ENCODE results near the gene SLC1A7. TPM values are rescaled to one million over a fixed set of nuclear protein-coding genes. Genes with fewer than 3 reads are reported as not detected.
A peak's percentile ranks its signal among the peaks of the same experiment; 100 is the strongest.

The SLC1A7 gene
- total RNA-seq, 2 donors from 2014 or later, result not detected

DNA sequence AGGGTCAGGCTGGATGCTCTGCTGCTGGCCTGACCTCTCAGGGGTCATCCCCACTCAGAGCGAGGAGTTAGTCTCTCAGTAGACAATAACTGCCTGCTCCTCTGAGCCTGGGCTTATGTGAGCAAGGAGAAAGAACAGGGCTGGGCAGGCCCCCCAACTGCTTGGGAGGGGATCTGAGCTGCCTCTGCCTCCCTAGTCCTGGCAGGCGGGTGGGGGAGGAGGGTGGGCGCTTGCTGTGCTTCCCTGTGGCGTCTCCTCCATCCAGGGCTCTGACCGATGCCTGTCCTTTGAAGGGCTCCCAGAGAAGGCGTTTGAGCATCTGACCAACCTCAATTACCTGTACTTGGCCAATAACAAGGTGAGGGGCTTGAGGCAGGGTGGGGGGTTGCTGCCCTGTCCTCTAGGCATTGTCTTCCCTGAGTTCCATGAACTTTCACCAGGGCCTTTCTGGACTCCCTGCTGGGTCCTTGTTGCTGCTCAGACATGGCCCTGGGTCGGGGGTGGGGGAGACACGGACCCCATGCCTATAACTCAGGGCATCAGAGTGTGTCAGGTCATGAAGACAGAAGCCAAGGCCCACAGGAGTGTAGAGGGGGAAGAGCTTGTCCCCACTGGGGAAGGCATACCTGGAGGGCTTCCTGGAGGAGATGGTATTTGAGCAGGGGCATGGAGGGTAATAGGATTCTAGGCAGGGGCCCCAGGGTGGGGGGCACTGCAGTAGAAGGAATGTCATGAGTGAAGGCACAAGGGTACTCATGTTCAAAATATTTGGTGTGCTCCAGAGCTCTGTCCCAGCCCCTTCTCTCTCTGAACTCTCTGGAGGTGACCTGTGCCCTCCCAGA, 67.9 kb downstream of the SLC1A7 start:
- Mint-ChIP-seq H3K4me3 (no peak overlapping the region), H3K36me3 (ENCODE audit: low read depth) (no peaks in the 10 kb centered on the region), H3K4me1 (peaks cover 2% of the 10 kb centered on the region), H3K27ac (no peak overlapping the region), H3K27me3 (peaks cover 6% of the 10 kb centered on the region)
- DNase-seq, result peak in 1 of 3 donors; percentile 4
- no peaks in the 10 kb centered on the region for H3K9me3 ChIP-seq (ENCODE audit: control insufficient read depth, low read length, poor library complexity, severe bottlenecking)
- ATAC-seq, result no peak

DNA sequence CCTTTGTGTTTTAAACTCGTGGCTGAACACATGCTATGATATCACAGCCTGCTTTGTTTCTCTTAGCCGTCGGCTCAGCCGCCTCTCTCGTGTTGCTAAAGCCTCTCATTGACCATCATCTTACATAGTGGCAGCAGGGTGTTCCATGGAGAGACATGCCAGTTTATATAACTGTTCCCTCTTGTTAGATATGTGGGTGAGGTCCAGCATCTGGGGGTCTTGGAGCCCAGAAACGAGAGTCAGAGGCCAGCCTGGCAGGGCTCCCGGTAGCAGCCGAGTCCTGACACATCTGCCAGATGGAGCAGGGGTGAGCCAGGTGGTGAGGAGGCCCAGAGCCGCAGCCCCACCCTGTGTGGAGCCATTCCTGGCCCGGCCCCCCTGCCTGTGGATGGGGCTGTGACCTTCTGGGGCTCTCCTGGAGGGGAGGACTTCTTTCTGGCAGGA, 68.5 kb downstream of the SLC1A7 start:
- H3K27ac Mint-ChIP-seq, result no peak overlapping the region
- no peaks in the 10 kb centered on the region for H3K9me3 ChIP-seq (ENCODE audit: control insufficient read depth, low read length, poor library complexity, severe bottlenecking)

DNA sequence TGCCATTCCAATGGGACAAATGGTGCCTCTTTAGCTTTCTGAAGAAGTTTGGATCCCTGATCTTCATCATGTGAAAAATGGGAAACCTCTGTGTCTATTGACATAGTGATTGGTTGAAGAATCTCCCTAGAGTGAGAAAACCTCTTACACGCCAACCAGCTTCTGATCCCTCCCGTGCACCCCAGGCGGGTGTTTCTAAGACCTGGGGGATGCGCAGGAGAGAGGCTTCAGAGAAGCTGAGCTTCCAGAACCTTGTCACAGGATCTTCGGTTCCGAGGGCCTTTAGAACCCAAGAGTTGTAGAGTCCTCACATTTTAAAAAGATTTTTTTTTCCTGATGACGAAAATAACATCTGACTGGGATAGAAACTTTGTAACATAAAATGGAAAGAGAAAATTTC, 69.2 kb downstream of the SLC1A7 start:
- peaks cover 2% of the 10 kb centered on the region for H3K4me1 Mint-ChIP-seq
- H3K36me3 Mint-ChIP-seq (ENCODE audit: low read depth), result no peaks in the 10 kb centered on the region
- no peak overlapping the region for H3K4me3 Mint-ChIP-seq
- peaks cover 11% of the 10 kb centered on the region for H3K27me3 Mint-ChIP-seq
- no peak overlapping the region for H3K27ac Mint-ChIP-seq
- ATAC-seq (no peak), DNase-seq (no peak)
- no peaks in the 10 kb centered on the region for H3K9me3 ChIP-seq (ENCODE audit: control insufficient read depth, low read length, poor library complexity, severe bottlenecking)

More for the DNA sequence above, 68.5 kb downstream of the SLC1A7 start:
- Mint-ChIP-seq H3K27me3 (peaks cover 9% of the 10 kb centered on the region), H3K36me3 (ENCODE audit: low read depth) (no peaks in the 10 kb centered on the region), H3K4me1 (peaks cover 2% of the 10 kb centered on the region), H3K4me3 (no peak overlapping the region)
- no peak for ATAC-seq
- peak in 1 of 3 donors; percentile 6 for DNase-seq

DNA sequence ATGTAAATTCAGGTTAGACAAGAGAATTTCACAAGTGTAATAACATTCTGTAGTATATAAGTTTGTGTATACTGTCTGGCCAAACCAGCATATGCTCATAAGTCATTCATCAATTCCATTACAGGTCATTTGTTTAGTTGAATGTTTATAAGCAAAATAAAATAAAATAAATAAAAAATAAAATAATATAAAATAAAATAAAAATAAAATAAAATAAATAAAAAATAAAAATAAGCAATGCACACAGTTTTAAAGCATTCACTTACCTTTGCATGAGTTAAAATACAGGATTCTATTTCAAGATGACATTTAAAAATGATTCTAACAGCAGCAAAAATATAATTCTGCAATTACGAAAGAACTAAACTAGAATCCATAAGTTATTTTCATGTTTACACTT, 70.5 kb downstream of the SLC1A7 start:
- Mint-ChIP-seq H3K36me3 (ENCODE audit: low read depth) (no peaks in the 10 kb centered on the region), H3K4me1 (peaks cover 2% of the 10 kb centered on the region), H3K27me3 (peaks cover 11% of the 10 kb centered on the region), H3K4me3 (no peak overlapping the region), H3K27ac (no peak overlapping the region)
- H3K9me3 ChIP-seq (ENCODE audit: control insufficient read depth, low read length, poor library complexity, severe bottlenecking), result no peaks in the 10 kb centered on the region
- DNase-seq (no peak), ATAC-seq (no peak)

DNA sequence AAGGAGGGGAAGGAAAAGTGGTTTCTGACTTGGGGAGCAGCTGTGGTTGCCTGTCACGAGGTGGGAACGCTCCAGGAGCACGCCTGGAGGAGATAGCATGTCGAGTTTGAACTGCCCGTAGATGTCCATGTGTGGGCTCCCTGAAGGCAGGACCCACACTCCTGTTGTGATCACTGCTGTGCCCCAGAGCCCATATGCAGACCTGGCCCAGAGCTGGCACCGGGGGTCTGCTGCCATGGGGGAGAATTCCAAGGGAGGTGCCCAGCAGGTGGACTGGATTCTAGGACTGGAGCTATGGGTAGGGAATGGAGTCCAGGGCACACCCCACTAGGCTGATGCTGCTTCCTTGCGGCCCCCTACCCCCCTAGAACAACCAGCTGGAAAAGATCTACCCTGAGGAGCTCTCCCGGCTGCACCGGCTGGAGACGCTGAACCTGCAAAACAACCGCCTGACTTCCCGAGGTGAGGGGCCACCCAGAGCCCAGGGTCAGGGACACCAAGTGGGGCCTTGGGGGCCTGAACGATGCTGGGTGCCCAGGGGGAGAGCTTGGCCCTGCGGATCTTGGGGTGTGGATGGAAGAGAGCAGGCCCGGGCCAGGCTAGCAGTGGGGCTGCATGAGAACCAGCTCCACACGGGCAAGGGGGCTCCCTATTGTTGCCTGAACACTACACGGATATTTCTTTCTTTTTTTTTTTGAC, 71.1 kb downstream of the SLC1A7 start:
- Mint-ChIP-seq H3K4me3 (no peak overlapping the region), H3K36me3 (ENCODE audit: low read depth) (no peaks in the 10 kb centered on the region), H3K27me3 (peaks cover 14% of the 10 kb centered on the region), H3K27ac (no peak overlapping the region), H3K4me1 (peaks cover 2% of the 10 kb centered on the region)
- peak in 1 of 3 donors; percentile 5 for DNase-seq
- ATAC-seq, result no peak
- H3K9me3 ChIP-seq (ENCODE audit: control insufficient read depth, low read length, poor library complexity, severe bottlenecking), result no peaks in the 10 kb centered on the region

DNA sequence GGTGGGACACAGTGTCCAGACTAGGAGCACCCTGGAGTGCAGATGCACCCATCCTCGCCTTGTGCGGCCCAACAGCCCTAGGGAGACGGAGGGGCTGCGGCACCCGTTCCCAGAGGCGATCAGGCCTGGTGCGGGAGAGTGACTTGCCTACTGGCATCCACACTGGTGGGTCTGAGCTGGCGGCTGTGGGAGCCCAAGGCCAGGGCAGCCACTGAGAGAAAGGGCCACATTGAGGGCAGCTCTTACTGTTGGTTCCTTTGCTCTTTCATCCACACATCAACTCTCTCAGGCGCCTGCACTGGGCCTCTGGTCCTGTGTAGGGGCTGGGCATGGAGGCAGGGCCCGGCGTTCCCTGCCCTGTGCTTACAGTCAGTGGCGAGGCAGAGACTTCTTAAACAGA, 71.8 kb downstream of the SLC1A7 start:
- H3K4me1 Mint-ChIP-seq, result peaks cover 3% of the 10 kb centered on the region
- H3K27me3 Mint-ChIP-seq, result peaks cover 17% of the 10 kb centered on the region
- H3K9me3 ChIP-seq (ENCODE audit: control insufficient read depth, low read length, poor library complexity, severe bottlenecking), result no peaks in the 10 kb centered on the region
- no peak overlapping the region for H3K4me3 Mint-ChIP-seq
- no peak overlapping the region for H3K27ac Mint-ChIP-seq
- peak in 1 of 3 donors; percentile 4 for DNase-seq
- H3K36me3 Mint-ChIP-seq (ENCODE audit: low read depth), result peaks cover under 1% of the 10 kb centered on the region
- ATAC-seq, result no peak

DNA sequence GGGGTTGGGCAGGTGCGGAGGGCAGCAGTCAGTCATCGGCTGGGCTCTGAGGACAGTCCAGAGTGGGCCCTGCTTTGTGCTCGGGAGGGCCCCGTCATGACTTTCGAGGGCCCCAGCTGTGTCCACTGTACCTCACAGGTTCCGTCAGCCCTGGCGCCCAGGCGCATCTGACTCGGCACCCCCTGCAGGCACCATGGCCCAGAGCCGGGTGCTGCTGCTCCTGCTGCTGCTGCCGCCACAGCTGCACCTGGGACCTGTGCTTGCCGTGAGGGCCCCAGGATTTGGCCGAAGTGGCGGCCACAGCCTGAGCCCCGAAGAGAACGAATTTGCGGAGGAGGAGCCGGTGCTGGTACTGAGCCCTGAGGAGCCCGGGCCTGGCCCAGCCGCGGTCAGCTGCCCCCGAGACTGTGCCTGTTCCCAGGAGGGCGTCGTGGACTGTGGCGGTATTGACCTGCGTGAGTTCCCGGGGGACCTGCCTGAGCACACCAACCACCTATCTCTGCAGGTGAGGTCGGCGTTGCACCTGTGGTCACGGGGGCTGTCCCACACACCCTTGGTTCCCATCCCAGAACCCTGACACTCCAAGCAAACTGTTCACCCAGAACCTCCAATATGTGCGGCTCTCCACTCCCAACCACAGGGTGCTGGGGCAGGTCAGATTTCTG, 72.6 kb downstream of the SLC1A7 start:
- Mint-ChIP-seq H3K36me3 (ENCODE audit: low read depth) (peaks cover 3% of the 10 kb centered on the region), H3K4me3 (no peak overlapping the region), H3K4me1 (peaks cover 6% of the 10 kb centered on the region), H3K27me3 (peaks cover 20% of the 10 kb centered on the region), H3K27ac (no peak overlapping the region)
- peak in 1 of 3 donors; percentile 5 for DNase-seq
- no peak for ATAC-seq
- H3K9me3 ChIP-seq (ENCODE audit: control insufficient read depth, low read length, poor library complexity, severe bottlenecking), result no peaks in the 10 kb centered on the region

DNA sequence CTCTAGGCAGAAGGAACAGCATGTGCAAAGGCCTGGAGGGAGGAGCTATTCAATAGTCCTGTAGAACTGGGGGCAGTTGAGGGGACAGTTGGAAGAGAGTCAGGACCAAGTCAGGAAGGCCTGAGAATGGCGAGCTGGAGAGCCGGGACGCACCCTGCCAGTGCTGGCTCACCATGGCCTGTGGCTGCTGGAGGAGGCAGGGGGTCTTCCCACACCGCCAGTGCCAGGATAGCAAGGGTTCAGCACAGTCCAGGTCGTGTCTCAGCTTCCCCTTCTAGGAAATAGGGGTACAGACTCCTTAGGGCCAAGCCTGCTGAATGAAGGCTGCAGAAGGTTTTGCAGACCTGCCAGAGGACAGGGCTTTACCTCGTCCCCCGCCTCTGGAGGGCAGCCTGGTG, 73.2 kb downstream of the SLC1A7 start:
- peaks cover 25% of the 10 kb centered on the region for H3K27me3 Mint-ChIP-seq
- H3K9me3 ChIP-seq (ENCODE audit: control insufficient read depth, low read length, poor library complexity, severe bottlenecking), result no peaks in the 10 kb centered on the region
- no peak overlapping the region for H3K4me3 Mint-ChIP-seq
- DNase-seq, result no peak
- H3K36me3 Mint-ChIP-seq (ENCODE audit: low read depth), result peaks cover 3% of the 10 kb centered on the region
- peaks cover 4% of the 10 kb centered on the region for H3K4me1 Mint-ChIP-seq
- no peak for ATAC-seq
- no peak overlapping the region for H3K27ac Mint-ChIP-seq

DNA sequence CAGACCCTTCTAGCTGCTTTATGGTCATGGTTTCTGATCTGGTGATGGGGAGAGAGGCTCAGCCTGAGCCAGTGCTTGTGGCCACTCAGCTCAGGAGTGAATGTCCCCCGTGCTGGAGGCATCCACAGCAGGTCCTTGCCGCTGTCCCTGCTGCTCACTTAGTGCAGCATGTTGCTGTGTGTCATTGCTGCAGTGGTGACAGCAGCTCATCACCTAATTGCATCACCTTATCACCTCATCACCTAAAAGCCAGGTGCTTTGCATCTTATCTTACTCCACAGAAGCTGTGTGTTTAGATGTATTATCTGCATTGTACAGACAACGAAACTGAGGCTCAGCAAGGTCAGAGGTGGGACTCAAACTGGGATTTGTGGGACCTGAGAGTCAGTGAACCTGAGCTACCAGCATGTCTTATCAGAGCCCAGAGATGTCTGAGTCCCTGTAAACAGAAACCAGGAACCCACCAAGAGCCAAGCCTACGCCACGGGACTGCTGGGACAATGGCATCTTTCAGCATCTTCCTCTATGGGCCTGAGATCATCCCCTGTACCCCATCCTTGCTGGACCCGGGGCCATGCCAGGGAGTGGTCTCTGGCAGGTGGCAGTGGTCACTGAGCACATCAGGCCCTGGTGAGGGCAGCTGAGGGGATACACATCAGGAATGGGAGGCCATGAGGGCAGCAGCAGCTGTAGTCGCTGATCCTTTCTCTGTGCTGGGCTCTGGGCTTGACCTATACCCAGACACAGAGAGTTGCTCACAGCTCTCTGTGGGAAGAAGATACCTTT, 73.9 kb downstream of the SLC1A7 start:
- H3K4me3 Mint-ChIP-seq, result no peak overlapping the region
- peaks cover 3% of the 10 kb centered on the region for H3K36me3 Mint-ChIP-seq (ENCODE audit: low read depth)
- peaks cover 32% of the 10 kb centered on the region for H3K27me3 Mint-ChIP-seq
- DNase-seq, result no peak
- ATAC-seq, result no peak
- H3K9me3 ChIP-seq (ENCODE audit: control insufficient read depth, low read length, poor library complexity, severe bottlenecking), result no peaks in the 10 kb centered on the region
- no peak overlapping the region for H3K27ac Mint-ChIP-seq
- H3K4me1 Mint-ChIP-seq, result peaks cover 9% of the 10 kb centered on the region

DNA sequence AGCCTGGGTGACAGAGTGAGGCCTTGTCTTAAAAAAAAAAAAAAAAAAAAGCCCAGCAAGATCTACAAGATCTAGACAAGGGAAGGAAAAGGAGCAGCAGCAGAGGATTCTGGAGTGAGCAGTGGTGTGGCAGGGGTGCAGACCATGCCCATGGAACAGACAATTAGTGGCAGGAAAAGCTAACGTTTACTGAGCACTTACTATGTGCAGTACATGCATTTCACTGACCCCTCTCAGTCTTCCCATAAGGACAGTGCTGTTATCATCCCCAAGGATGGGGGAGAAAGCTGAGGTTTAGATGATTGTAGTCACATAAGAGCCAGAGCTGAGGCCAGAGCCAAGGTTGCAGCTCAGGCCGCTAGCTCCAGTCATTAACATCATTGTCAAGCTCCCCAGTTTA, 74.6 kb downstream of the SLC1A7 start:
- H3K27ac Mint-ChIP-seq, result no peak overlapping the region
- ATAC-seq (no peak), DNase-seq (no peak)
- H3K36me3 Mint-ChIP-seq (ENCODE audit: low read depth), result peaks cover 3% of the 10 kb centered on the region
- no peaks in the 10 kb centered on the region for H3K9me3 ChIP-seq (ENCODE audit: control insufficient read depth, low read length, poor library complexity, severe bottlenecking)
- peaks cover 39% of the 10 kb centered on the region for H3K27me3 Mint-ChIP-seq
- peaks cover 9% of the 10 kb centered on the region for H3K4me1 Mint-ChIP-seq
- no peak overlapping the region for H3K4me3 Mint-ChIP-seq

DNA sequence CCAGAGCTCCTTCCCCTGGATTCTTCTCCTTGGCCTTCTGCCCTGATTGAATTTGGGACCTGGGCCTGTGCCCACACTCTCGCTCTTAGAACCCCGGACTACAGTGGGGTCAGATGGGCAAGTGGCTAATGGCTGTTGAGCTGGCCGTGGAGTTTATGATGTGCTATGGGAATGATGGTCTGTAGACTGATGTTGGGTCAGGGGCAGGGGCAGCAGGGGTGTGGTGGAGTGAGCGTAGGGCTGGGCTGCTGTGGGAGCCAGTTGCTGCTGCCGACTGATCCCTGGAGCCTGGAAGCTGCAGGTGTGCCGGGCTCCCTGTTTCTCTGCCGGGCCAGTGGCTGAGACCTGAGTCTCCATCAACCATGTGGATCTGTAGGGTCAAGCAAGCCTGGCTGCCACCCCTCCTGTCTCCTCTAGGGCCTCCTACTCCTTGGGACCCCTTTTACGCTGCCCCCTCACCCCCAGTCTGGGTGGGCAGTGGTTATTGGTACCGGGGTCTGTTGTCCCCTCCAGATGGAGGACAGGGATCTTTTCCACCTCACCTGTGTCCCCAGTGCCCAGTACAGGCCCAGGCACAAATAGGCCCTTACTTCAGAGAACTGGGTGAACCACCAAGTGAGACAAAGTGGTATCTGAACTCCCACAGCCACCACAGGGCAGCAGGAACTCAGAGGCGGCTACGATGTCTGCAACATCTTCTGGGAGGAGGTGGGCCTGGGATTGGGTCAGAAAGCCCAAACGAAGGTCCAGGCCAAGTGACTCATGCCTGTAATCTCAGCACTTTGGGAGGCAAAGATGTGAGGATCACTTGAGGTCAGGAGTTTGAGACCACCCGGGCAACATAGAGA, 75.3 kb downstream of the SLC1A7 start:
- H3K36me3 Mint-ChIP-seq (ENCODE audit: low read depth), result peaks cover 3% of the 10 kb centered on the region
- no peak overlapping the region for H3K27ac Mint-ChIP-seq
- peaks cover 9% of the 10 kb centered on the region for H3K4me1 Mint-ChIP-seq
- peaks cover 40% of the 10 kb centered on the region for H3K27me3 Mint-ChIP-seq
- ATAC-seq (no peak), DNase-seq (no peak)
- H3K9me3 ChIP-seq (ENCODE audit: control insufficient read depth, low read length, poor library complexity, severe bottlenecking), result no peaks in the 10 kb centered on the region
- no peak overlapping the region for H3K4me3 Mint-ChIP-seq

DNA sequence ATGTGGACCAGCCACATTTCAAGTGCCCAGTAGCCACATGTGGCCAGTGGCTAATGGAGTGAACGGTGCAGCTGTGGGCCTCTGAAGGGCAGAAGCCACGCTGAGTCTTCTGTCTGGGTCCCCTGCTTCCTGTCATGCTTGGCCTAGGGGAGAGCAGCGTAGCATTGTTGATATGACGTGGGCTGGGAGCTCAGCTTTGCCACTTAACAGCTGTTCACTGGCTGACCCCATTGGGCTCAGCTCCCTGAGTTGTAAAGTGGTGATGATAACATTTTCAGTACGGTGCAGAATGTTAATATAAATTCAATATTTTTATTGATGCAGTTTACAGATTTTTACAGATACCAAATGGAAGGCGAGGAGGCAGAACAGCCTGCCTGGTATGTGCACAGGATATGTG, 76.0 kb downstream of the SLC1A7 start:
- no peak for DNase-seq
- Mint-ChIP-seq H3K27me3 (peaks cover 40% of the 10 kb centered on the region), H3K36me3 (ENCODE audit: low read depth) (peaks cover 3% of the 10 kb centered on the region), H3K4me3 (no peak overlapping the region), H3K27ac (no peak overlapping the region), H3K4me1 (peaks cover 11% of the 10 kb centered on the region)
- no peaks in the 10 kb centered on the region for H3K9me3 ChIP-seq (ENCODE audit: control insufficient read depth, low read length, poor library complexity, severe bottlenecking)
- ATAC-seq, result no peak
